H9 (cell line): ENCODE data around the gene SBF1. TPM values are rescaled to one million over a fixed set of nuclear protein-coding genes. Genes with fewer than 3 reads are reported as not detected.

Experiments
- DNase-seq: peaks from one replicate; pipeline ENCODE4 v3.0.0-alpha.2; 2017
- H2AFZ ChIP-seq: one replicate; pipeline ENCODE4 v1.6.1; 2013; ENCODE audit warnings: mild to moderate bottlenecking, low read length, control low read depth, moderate library complexity
- H2AK5ac ChIP-seq: 2 replicates; pipeline ENCODE4 v1.6.1; 2013; ENCODE audit warnings: low read length, control low read depth, mixed read lengths; ENCODE audit not compliant: insufficient read length
- H2BK120ac ChIP-seq: one replicate; pipeline ENCODE4 v1.6.1; 2013; ENCODE audit warnings: low read depth, mild to moderate bottlenecking, low read length, control low read depth, inconsistent platforms; ENCODE audit not compliant: poor library complexity, severe bottlenecking
- H2BK12ac ChIP-seq: 2 replicates; pipeline ENCODE4 v1.6.1; 2013; ENCODE audit warnings: low read length, control low read depth, mixed read lengths, low read depth; ENCODE audit not compliant: insufficient read length
- H2BK15ac ChIP-seq: 2 replicates; pipeline ENCODE4 v1.6.1; 2013; ENCODE audit warnings: low read depth, low read length, control low read depth
- H2BK20ac ChIP-seq: one replicate; pipeline ENCODE4 v1.6.1; 2013; ENCODE audit warnings: low read depth, mild to moderate bottlenecking, low read length, control low read depth, inconsistent platforms; ENCODE audit not compliant: poor library complexity, severe bottlenecking
- H2BK5ac ChIP-seq: 2 replicates; pipeline ENCODE4 v1.6.1; 2013; ENCODE audit warnings: low read length, control low read depth, mixed read lengths; ENCODE audit not compliant: insufficient read length
- H3K14ac ChIP-seq: 2 replicates; pipeline ENCODE4 v1.6.1; 2013; ENCODE audit warnings: low read length, control low read depth; ENCODE audit not compliant: insufficient read depth
- H3K18ac ChIP-seq: 2 replicates; pipeline ENCODE4 v1.6.1; 2013; ENCODE audit warnings: low read depth, mild to moderate bottlenecking, mixed read lengths, low read length, control low read depth; ENCODE audit not compliant: insufficient read length
- H3K23ac ChIP-seq: 2 replicates; pipeline ENCODE4 v1.6.1; 2013; ENCODE audit warnings: low read length, control low read depth, mixed read lengths, low read depth; ENCODE audit not compliant: insufficient read length
- H3K23me2 ChIP-seq: 2 replicates; pipeline ENCODE4 v1.6.1; 2013; ENCODE audit warnings: low read depth, mild to moderate bottlenecking, mixed read lengths, low read length, control low read depth; ENCODE audit not compliant: insufficient read length, poor library complexity, severe bottlenecking
- H3K27ac ChIP-seq: 2 replicates; pipeline ENCODE4 v1.5.1; 2013; ENCODE audit warnings: low read length, control low read depth, mixed read lengths, low read depth; ENCODE audit not compliant: insufficient read length
- H3K27me3 ChIP-seq: 2 replicates; pipeline ENCODE4 v1.6.1; 2013; ENCODE audit warnings: low read length, control low read depth, inconsistent platforms; ENCODE audit not compliant: insufficient read depth
- H3K4ac ChIP-seq: 2 replicates; pipeline ENCODE4 v1.6.1; 2013; ENCODE audit warnings: low read depth, mild to moderate bottlenecking, control low read depth, inconsistent platforms, low read length, moderate library complexity
- H3K4me1 ChIP-seq: 2 replicates; pipeline ENCODE4 v1.6.1; 2013; ENCODE audit warnings: low read length, control low read depth, inconsistent platforms; ENCODE audit not compliant: insufficient read depth
- H3K4me2 ChIP-seq: 2 replicates; pipeline ENCODE4 v1.6.1; 2013; ENCODE audit warnings: low read length, control low read depth, mixed read lengths; ENCODE audit not compliant: insufficient read length, insufficient read depth
- H3K56ac ChIP-seq: 2 replicates; pipeline ENCODE4 v1.6.1; 2013; ENCODE audit warnings: low read depth, mild to moderate bottlenecking, mixed read lengths, low read length, control low read depth; ENCODE audit not compliant: insufficient read length
- H3K79me1 ChIP-seq: 2 replicates; pipeline ENCODE4 v1.6.1; 2013; ENCODE audit warnings: low read depth, mild to moderate bottlenecking, moderate library complexity, low read length, control low read depth, inconsistent platforms; ENCODE audit not compliant: insufficient read depth, poor library complexity, severe bottlenecking
- H3K79me2 ChIP-seq: 2 replicates; pipeline ENCODE4 v1.6.1; 2013; ENCODE audit warnings: low read length, control low read depth, inconsistent platforms; ENCODE audit not compliant: insufficient read depth
- H3K9ac ChIP-seq: 2 replicates; pipeline ENCODE4 v1.6.1; 2013; ENCODE audit warnings: low read length, control low read depth, mixed read lengths; ENCODE audit not compliant: insufficient read length; ENCODE audit errors: extremely low read depth
- H3K9me3 ChIP-seq: one replicate; pipeline ENCODE4 v1.6.1; 2013; ENCODE audit warnings: low read depth, low read length, inconsistent platforms; ENCODE audit not compliant: control insufficient read depth
- H3T11ph ChIP-seq: one replicate; pipeline ENCODE4 v1.6.1; 2013; ENCODE audit warnings: mild to moderate bottlenecking, low read length, control low read depth, inconsistent platforms
- H4K20me1 ChIP-seq: one replicate; pipeline ENCODE4 v1.6.1; 2013; ENCODE audit not compliant: control insufficient read depth, insufficient read length, insufficient read depth
- H4K5ac ChIP-seq: 2 replicates; pipeline ENCODE4 v1.6.1; 2013; ENCODE audit warnings: low read depth, mild to moderate bottlenecking, mixed read lengths, low read length, control low read depth; ENCODE audit not compliant: insufficient read length
- H4K8ac ChIP-seq: replicated peaks from 2 replicates; pipeline ENCODE4 v1.6.1; 2013; ENCODE audit warnings: low read length, control low read depth, mixed read lengths, low read depth; ENCODE audit not compliant: insufficient read length
- H4K91ac ChIP-seq: 2 replicates; pipeline ENCODE4 v1.6.1; 2013; ENCODE audit warnings: low read depth, mild to moderate bottlenecking, moderate library complexity, mixed read lengths, low read length, control low read depth; ENCODE audit not compliant: insufficient read length
- H3K27ac Mint-ChIP-seq, 3 experiments: 2 replicates in 2 of 3; 3 replicates in 1 of 3; pipeline ENCODE4 v1.8.0; 2020 to 2021; ENCODE audit warnings: mixed read lengths in 3 of 3, mild to moderate bottlenecking in 1 of 3, moderate library complexity in 1 of 3
- H3K27me3 Mint-ChIP-seq: 2 replicates; pipeline ENCODE4 v1.8.0; 2021; ENCODE audit warnings: low read depth, mild to moderate bottlenecking, moderate library complexity, mixed read lengths
- H3K36me3 Mint-ChIP-seq, 3 experiments: 2 replicates in 2 of 3; 3 replicates in 1 of 3; pipeline ENCODE4 v1.8.0; 2020 to 2021; ENCODE audit warnings: low read depth in 3 of 3, mixed read lengths in 3 of 3; ENCODE audit not compliant: insufficient read depth in 1 of 3
- H3K4me1 Mint-ChIP-seq, 2 experiments: 2 replicates each; pipeline ENCODE4 v1.8.0; 2020; ENCODE audit warnings: mixed read lengths in 2 of 2
- H3K4me3 Mint-ChIP-seq, 2 experiments: 2 replicates in 1 of 2; 3 replicates in 1 of 2; pipeline ENCODE4 v1.8.0; 2020 to 2021; ENCODE audit warnings: mild to moderate bottlenecking in 2 of 2, mixed read lengths in 2 of 2, moderate library complexity in 1 of 2
- H3K9me3 Mint-ChIP-seq, 2 experiments: 2 replicates in 1 of 2; 3 replicates in 1 of 2; pipeline ENCODE4 v1.8.0; 2020; ENCODE audit warnings: mild to moderate bottlenecking in 2 of 2, mixed read lengths in 2 of 2, moderate library complexity in 1 of 2
- CTCF ChIP-seq: fragments of 200-600 bp; sonication (generic); conservative IDR thresholded peaks from 3 replicates; pipeline ENCODE4 v1.8.0; 2021; ENCODE audit warnings: antibody characterized with exemption, mild to moderate bottlenecking
- WGBS: extraction: QIAGEN DNeasy Blood & Tissue Kit; methylation state at CpG from one replicate; pipeline ENCODE4 v1.1.7; 2013; ENCODE audit warnings: missing lambda C conversion rate, low lambda C conversion rate, mixed read lengths; ENCODE audit not compliant: insufficient read length; ENCODE audit errors: extremely low coverage; 5-methylcytosine and 5-hydroxymethylcytosine counted together
- total RNA-seq: library from RNA; stranded (reverse); gene quantifications from 2 replicates; pipeline ENCODE4 v1.2.1, GENCODE V29; 2021

SBF1 gene
- total RNA-seq, 1 experiment from 2014 or later = 69.8 TPM

GRCh38 chr22:50456026-50456425 is 18.8 kb downstream of the SBF1 start:
- no peaks in the 10 kb centered on the region for H3K79me2 ChIP-seq
- H3K23ac ChIP-seq = no peak overlapping the region
- H2BK12ac ChIP-seq = no peak overlapping the region
- H4K20me1 ChIP-seq = peaks cover 5% of the 10 kb centered on the region
- peaks cover 26 to 76% (median 74%) of the 10 kb centered on the region in 3 experiments for H3K36me3 Mint-ChIP-seq
- no CpG with 5 or more reads among the region's 11 CpGs for WGBS
- TF ChIP-seq CTCF = no peak
- DNase-seq = no peak
- no peaks in the 10 kb centered on the region for H3K27me3 ChIP-seq
- no peaks in the 10 kb centered on the region for H3K4me1 Mint-ChIP-seq
- no peak overlapping the region for H4K8ac ChIP-seq
- no peak overlapping the region for H3K56ac ChIP-seq
- no peaks in the 10 kb centered on the region for H3K79me1 ChIP-seq
- no peak overlapping the region for H3K4me2 ChIP-seq
- H3K9me3 Mint-ChIP-seq = no peaks in the 10 kb centered on the region; a peak in 1 of 5 replicates
- no peak overlapping the region for H3K27ac ChIP-seq
- no peak overlapping the region for H4K91ac ChIP-seq
- H3K9me3 ChIP-seq = no peaks in the 10 kb centered on the region
- no peak overlapping the region for H3T11ph ChIP-seq
- no peak overlapping the region for H2BK120ac ChIP-seq
- H3K4me1 ChIP-seq = no peaks in the 10 kb centered on the region
- no peak overlapping the region for H3K14ac ChIP-seq
- no peaks in the 10 kb centered on the region for H3K23me2 ChIP-seq
- H3K4ac ChIP-seq = no peak overlapping the region
- H2AFZ ChIP-seq = no peak overlapping the region
- H3K27me3 Mint-ChIP-seq = no peaks in the 10 kb centered on the region
- no peak overlapping the region for H2AK5ac ChIP-seq
- no peak overlapping the region for H2BK15ac ChIP-seq
- no peak overlapping the region for H3K9ac ChIP-seq
- H4K5ac ChIP-seq = no peak overlapping the region
- no peak overlapping the region for H3K18ac ChIP-seq
- H3K27ac Mint-ChIP-seq = no peak overlapping the region
- no peak overlapping the region for H2BK20ac ChIP-seq
- no peak overlapping the region for H3K4me3 Mint-ChIP-seq
- no peak overlapping the region for H2BK5ac ChIP-seq
